Measurements from ENCODE around the gene FXN. TPM values are rescaled to one million over a fixed set of nuclear protein-coding genes. Genes with fewer than 3 reads are reported as not detected.
"Not testable (repeated sequence)": the region's sequence is repeated elsewhere in the genome, so short reads cannot be mapped to it uniquely, and the experiment has no call there.

Gene FXN
- total RNA-seq, 2 experiments from 2014 or later, result 27.2 to 32.0 TPM

DNA sequence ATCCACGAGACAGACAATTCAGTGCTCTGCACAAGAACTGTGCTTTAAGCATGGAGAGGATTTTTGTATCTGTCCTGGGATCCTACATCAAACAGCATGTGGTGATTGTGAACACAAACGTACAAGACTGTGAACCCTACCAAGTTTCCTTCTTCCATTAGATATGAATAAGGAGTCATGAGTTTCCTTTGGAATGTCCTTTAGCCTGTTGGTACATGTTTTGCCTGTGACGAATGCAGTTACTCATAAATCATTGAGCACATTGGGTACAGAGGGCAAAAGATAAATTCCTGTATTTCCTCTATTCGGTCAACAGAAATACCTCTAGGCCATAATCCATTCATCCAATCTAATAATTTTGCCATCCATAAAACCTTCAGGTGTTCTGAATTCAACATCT lies 61.5 kb downstream of the FXN start:
- CTCF ChIA-PET, result no interaction called here
- POLR2A ChIA-PET, result no interaction called here
- H3K27me3 Mint-ChIP-seq, result no peaks in the 10 kb centered on the region
- no peak overlapping the region for H3K27ac Mint-ChIP-seq
- H3K36me3 Mint-ChIP-seq (ENCODE audit: low read depth), result no peaks in the 10 kb centered on the region
- H3K9me3 Mint-ChIP-seq, result no peaks in the 10 kb centered on the region
- no peak overlapping the region for H3K4me3 Mint-ChIP-seq
- H3K4me1 Mint-ChIP-seq, result no peaks in the 10 kb centered on the region
- no peak for DNase-seq

DNA sequence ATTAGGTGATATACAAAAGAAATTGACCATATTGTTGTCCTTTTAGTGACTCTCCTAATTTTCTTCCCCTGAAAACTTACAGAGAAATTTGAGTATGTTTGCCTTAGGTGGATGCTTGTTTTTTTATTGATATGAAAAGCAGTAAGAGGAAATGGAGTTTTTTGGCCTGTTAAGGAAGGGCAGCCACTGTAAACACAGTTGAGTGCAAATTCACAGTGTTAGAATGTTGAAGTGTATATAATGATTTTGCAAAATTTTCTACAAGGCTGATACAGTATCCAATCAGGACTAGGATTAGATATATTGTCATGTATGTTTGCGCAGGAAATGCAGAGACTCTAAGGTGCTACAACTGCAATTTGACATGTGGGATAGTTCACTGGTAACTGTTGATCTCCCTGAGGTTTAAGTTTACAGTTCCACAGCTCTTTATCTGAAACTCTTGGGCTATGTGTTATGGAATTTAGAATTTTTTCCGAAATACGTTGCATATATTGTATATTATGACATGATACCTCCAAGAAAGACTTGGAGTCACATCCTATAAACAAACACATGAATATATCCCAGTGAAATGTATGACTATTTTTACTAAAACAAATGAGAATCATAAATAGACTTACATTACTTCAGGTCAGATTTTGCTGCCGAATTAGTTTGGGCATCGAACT lies 62.5 kb downstream of the FXN start:
- POLR2A ChIA-PET, result no interaction called here
- no peaks in the 10 kb centered on the region for H3K27me3 Mint-ChIP-seq

DNA sequence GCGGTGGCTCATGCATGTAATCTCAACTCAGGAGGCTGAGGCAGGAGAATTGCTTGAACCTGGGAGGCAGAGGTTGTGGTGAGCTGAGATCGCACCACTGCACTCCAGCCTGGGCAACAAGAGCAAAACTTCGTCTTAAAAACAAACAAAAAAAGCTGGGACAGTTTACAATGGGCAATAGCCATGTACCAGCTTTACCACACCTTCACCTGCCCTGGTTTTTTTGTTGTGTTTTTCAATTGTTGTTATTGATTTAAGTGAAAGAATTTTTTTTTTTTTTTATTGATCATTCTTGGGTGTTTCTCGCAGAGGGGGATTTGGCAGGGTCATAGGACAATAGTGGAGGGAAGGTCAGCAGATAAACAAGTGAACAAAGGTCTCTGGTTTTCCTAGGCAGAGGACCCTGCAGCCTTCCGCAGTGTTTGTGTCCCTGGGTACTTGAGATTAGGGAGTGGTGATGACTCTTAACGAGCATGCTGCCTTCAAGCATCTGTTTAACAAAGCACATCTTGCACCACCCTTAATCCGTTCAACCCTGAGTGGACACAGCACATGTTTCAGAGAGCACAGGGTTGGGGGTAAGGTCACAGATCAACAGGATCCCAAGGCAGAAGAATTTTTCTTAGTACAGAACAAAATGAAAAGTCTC lies 67.9 kb downstream of the FXN start:
- CTCF ChIA-PET, result not testable (repeated sequence)

More for the DNA sequence above, 62.5 kb downstream of the FXN start:
- no peak overlapping the region for H3K4me3 Mint-ChIP-seq
- CTCF ChIA-PET, result interaction anchor here (0.6 kb wide), 1 partner anchor 279 kb away, joined by 3 read pairs; no protein-coding TSS in a partner anchor
- no peaks in the 10 kb centered on the region for H3K36me3 Mint-ChIP-seq (ENCODE audit: low read depth)
- no peaks in the 10 kb centered on the region for H3K4me1 Mint-ChIP-seq
- no peaks in the 10 kb centered on the region for H3K9me3 Mint-ChIP-seq
- H3K27ac Mint-ChIP-seq, result no peak overlapping the region
- DNase-seq, result no peak

DNA sequence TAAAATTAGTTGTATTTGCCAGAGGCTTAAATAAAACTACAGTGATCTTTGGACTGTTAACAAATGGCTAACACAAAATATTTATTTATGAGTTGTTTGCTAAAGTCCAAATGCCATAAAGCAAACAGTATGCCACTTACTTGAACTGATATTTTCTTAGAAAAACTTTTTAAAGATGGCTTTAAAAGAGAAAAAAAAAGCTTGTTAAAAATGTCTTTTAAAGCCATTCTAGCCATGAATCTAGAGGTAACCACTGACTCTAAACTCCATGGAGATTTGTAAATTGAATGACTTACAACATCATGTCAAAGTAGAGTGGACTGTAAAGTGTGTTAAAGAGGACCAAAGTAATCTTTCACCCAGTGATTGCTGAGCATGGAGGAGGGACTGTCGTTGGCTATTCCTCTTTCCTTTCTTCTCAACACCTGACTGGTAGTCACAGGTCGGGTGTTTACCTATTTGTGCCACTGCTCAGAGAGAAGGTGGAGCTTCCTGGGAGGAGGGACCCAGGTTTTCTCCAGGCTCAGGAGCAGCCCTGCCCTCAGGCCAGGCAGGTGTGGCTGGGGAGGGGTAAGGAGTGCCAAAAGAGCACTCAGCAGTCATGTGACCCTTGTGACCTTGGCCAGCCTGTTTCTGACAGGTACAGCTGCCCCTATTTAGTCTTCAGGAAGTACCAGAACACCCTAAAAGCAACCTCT lies 69.4 kb downstream of the FXN start:
- Mint-ChIP-seq H3K27me3 (no peaks in the 10 kb centered on the region), H3K9me3 (no peaks in the 10 kb centered on the region), H3K27ac (no peak overlapping the region), H3K36me3 (ENCODE audit: low read depth) (no peaks in the 10 kb centered on the region), H3K4me1 (no peaks in the 10 kb centered on the region), H3K4me3 (no peak overlapping the region)
- no peak for DNase-seq
- ChIA-PET CTCF (no interaction called here), POLR2A (no interaction called here)

More for the DNA sequence above, 67.9 kb downstream of the FXN start:
- H3K9me3 Mint-ChIP-seq; H3K4me1 Mint-ChIP-seq; H3K36me3 Mint-ChIP-seq (ENCODE audit: low read depth); POLR2A ChIA-PET; H3K4me3 Mint-ChIP-seq; H3K27me3 Mint-ChIP-seq; DNase-seq; H3K27ac Mint-ChIP-seq: not testable (repeated sequence)

DNA sequence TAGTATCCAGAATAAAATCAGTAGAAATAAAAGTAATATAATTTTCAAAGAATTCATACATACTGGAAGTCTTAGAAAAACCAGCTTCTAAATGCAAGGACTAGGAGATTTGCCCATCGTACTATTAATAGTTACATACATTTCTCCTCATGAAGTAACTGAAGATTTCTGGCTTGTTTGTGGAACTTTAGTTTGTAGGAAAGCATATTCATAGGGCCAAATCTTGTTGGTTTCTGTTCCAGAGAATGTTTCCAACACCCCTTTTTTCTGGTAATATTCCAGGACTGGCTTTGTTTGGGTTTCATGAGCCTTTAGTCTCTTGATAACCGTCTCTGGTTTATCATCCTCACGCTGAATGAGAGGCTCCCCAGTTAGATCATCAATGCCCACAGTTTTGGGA lies 72.2 kb downstream of the FXN start:
- Mint-ChIP-seq H3K27ac (no peak overlapping the region), H3K36me3 (ENCODE audit: low read depth) (no peaks in the 10 kb centered on the region), H3K27me3 (no peaks in the 10 kb centered on the region), H3K4me3 (no peak overlapping the region), H3K9me3 (no peaks in the 10 kb centered on the region), H3K4me1 (no peaks in the 10 kb centered on the region)
- DNase-seq, result no peak
- CTCF ChIA-PET, result no interaction called here
- POLR2A ChIA-PET, result no interaction called here

DNA sequence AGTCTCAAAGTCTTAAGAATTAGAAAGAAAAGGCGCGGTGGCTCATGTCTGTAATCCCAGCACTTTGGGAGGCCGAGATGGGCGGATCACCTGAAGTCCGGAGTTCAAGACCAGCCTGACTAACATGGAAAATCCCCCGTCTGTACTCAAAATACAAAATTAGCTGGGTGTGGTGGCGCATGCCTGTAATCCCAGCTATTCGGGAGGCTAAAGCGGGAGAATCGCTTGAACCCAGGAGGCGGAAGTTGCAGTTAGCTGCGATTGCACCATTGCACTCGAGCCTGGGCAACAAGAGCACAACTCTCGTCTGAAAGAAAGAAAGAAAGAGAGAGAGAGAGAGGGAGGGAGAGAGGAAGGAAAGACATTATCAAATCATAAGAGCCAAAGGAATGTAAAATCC lies 73.2 kb downstream of the FXN start:
- H3K9me3 Mint-ChIP-seq; H3K36me3 Mint-ChIP-seq (ENCODE audit: low read depth); H3K27ac Mint-ChIP-seq; H3K4me3 Mint-ChIP-seq; H3K4me1 Mint-ChIP-seq; POLR2A ChIA-PET; DNase-seq; CTCF ChIA-PET; H3K27me3 Mint-ChIP-seq: not testable (repeated sequence)

DNA sequence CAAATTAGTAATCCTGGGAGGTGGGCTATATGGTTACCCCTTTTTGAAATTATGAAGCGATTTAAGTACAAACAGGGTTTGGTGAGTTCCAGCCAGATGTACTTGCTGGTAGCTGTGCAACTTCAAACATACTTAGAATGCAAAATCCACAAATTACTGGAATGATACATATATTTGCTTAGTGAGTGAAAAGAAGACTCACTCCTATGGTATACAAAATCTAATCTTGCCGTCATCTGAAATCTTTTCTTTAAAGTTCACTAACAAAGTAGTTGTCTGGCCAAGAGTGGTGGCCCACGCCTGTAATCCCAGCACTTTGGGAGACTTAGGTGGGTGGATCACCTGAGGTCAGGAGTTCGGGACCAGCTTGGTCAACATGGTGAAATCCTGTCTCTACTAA lies 73.6 kb downstream of the FXN start:
- POLR2A ChIA-PET, result no interaction called here
- no peaks in the 10 kb centered on the region for H3K4me1 Mint-ChIP-seq
- H3K4me3 Mint-ChIP-seq, result no peak overlapping the region
- H3K9me3 Mint-ChIP-seq, result no peaks in the 10 kb centered on the region
- no peak for DNase-seq
- no peak overlapping the region for H3K27ac Mint-ChIP-seq
- no peaks in the 10 kb centered on the region for H3K27me3 Mint-ChIP-seq
- H3K36me3 Mint-ChIP-seq (ENCODE audit: low read depth), result no peaks in the 10 kb centered on the region
- CTCF ChIA-PET, result no interaction called here

DNA sequence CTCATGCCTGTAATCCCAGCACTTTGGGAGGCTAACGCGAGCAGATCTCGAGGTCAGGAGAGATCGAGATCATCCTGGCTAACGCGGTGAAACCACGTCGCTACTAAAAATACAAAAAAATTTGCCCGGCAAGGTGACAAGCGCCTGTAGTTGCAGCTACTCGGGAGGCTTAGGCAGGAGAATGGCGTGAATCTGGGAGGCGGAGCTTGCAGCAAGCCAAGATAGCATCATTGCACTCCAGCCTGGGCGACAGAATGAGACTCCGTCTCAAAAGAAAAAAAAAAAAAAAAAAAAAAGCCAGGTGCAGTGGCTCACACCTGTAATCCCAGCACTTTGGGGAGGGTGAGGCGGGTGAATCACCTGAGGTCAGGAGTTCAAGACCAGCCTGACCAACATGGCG lies 77.1 kb downstream of the FXN start:
- H3K4me1 Mint-ChIP-seq; H3K9me3 Mint-ChIP-seq; DNase-seq; H3K27ac Mint-ChIP-seq; H3K4me3 Mint-ChIP-seq; H3K36me3 Mint-ChIP-seq (ENCODE audit: low read depth); POLR2A ChIA-PET; H3K27me3 Mint-ChIP-seq: not testable (repeated sequence)
- CTCF ChIA-PET, result interaction anchor here (0.7 kb wide), 1 partner anchor 41 kb away, joined by 3 read pairs; no protein-coding TSS in a partner anchor

DNA sequence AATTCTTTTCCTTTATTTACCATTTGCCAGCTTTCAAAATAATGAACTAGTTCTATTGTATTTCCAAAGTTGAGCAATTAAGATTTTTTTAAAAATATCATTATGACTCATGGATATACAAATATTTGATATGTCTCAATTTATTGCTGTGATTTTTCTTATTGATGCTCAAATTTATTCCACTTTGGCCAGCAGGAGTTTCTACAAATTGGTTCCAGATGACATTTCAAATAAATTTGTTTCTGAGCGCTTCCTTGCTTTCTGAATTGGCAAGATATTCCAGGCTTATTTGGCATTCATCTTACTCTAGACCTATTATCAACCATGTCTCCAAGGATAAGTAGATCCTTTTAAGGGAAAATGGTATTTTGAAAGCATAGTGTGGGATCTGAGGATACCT lies 80.1 kb downstream of the FXN start:
- no peak overlapping the region for H3K4me3 Mint-ChIP-seq
- peaks cover 4% of the 10 kb centered on the region for H3K4me1 Mint-ChIP-seq
- DNase-seq, result no peak
- CTCF ChIA-PET, result no interaction called here
- no peaks in the 10 kb centered on the region for H3K36me3 Mint-ChIP-seq (ENCODE audit: low read depth)
- POLR2A ChIA-PET, result no interaction called here
- H3K9me3 Mint-ChIP-seq, result no peaks in the 10 kb centered on the region
- H3K27me3 Mint-ChIP-seq, result no peaks in the 10 kb centered on the region
- H3K27ac Mint-ChIP-seq, result no peak overlapping the region

DNA sequence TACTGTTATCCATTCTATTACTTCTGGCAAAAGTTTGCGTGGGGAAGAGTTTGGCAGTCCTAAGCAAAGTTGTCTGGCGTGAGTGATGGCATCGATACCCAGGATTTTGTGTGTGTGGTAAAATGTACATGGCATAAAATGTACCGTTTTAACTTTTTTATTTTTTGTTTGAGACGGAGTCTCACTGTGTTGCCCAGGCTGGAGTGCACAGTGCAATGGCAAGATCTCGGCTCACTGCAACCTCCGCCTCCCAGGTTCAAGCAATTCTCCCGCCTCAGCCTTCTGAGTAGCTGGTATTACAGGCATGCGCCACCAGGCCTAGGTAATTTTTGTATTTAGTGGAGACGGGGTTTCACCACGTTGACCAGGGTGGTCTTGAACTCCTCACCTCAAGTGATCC lies 83.1 kb downstream of the FXN start:
- POLR2A ChIA-PET, result no interaction called here
- Mint-ChIP-seq H3K27ac (no peak overlapping the region), H3K4me1 (peaks cover 19% of the 10 kb centered on the region), H3K27me3 (no peaks in the 10 kb centered on the region), H3K9me3 (no peaks in the 10 kb centered on the region), H3K36me3 (ENCODE audit: low read depth) (no peaks in the 10 kb centered on the region), H3K4me3 (no peak overlapping the region)
- DNase-seq, result no peak
- CTCF ChIA-PET, result no interaction called here

DNA sequence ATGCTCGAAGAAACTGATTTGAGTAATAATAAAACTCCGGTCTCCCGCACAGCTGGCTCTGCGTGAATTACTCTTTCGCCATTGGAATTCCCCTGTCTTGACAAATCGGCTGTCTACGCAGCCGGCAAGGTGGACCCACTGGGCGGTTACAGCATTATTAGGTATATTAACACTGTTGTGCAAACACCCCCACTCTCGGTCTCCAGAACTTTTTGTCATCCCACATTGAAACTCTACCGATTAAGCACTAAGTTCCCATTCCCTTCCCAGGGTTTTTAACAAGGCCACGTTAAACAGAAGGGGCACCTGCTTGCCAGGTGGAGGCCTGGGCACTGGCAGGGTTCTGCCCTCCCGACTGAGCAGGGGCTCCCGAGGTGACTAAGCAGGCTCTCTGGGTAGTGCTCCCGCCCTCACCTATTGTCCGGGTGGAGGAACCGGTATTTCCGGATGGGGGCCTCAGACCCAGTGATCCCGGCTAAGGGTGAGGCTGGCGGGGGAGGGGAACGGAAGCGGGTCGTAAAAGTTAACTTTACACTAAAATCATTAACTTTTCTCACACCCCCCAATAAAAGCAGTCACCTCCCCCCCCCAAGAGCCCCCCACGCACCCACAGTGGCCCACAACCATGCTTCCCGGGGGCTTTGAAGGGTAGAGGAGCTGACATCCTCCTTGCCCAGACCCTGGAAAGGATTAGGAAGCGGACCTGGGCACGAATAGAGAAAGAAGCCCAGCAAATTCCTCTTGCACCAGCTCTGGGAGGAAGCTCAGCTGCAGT lies 85.0 kb downstream of the FXN start:
- Mint-ChIP-seq H3K36me3 (ENCODE audit: low read depth) (no peaks in the 10 kb centered on the region), H3K27ac (peak overlapping the region; percentile 54), H3K4me1 (peaks cover 19% of the 10 kb centered on the region), H3K9me3 (no peaks in the 10 kb centered on the region), H3K27me3 (no peaks in the 10 kb centered on the region), H3K4me3 (peak overlapping the region; percentile 75)
- CTCF ChIA-PET, result interaction anchor here (1.2 to 1.6 kb wide), 3 partner anchors 10 to 58 kb away, joined by 3 read pairs; no protein-coding TSS in a partner anchor
- DNase-seq, result no peak
- POLR2A ChIA-PET, result no interaction called here

DNA sequence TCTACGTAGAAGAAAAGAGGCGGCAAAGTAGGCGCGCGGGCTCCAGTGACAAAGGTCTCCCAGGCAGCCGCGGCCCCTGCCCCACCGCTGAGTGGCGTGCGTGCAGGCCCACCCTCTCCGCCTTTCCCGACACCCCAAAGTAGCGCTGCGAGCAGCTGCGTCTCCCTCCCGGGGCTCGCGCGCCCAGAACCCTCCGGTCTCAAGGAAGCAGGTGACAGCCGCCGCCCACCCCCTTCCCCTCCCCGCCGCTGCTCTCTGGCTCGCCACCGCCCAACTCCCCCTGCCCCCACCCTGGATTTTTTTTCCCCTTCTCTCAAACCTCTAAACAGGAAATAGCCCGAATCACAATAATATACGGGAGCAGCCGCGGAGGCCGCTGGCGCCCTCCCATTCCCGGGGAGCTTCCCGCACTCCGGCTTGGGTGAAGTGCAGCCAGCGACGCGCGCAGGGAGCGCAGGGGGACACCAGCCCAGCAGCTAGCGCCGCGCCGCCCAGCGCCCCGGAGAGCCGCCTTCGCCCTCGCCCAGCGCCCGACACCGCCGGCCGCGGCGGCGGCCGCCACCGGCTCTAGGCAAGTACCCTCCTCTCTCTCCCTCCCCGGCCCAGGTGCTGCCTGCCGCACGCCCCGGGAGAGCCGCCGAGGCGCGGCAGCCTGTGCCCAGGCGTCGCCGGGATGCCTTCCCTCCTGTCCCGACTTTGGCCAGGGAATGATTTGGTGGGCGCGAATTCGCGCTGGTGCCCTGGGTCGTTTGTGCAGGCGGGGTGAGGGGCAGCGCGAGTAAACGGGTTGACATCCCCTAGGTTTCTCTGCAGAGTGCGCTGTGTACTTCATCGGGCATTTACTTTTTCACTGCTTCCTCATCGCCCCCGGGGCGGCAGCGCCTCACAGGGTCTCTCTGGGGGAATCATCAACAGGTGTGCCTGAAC lies 85.9 kb downstream of the FXN start:
- Mint-ChIP-seq H3K27ac (peak overlapping the region; percentile 87), H3K4me1 (peaks cover 19% of the 10 kb centered on the region), H3K27me3 (no peaks in the 10 kb centered on the region), H3K36me3 (ENCODE audit: low read depth) (no peaks in the 10 kb centered on the region), H3K4me3 (peak overlapping the region; percentile 95), H3K9me3 (no peaks in the 10 kb centered on the region)
- POLR2A ChIA-PET, result no interaction called here
- CTCF ChIA-PET, result interaction anchor here (0.8 to 1.6 kb wide), 6 partner anchors 9 to 58 kb away, joined by 3 read pairs; no protein-coding TSS in a partner anchor
- DNase-seq, result peak; percentile 26
